SK-N-SH treated with all-trans-retinoic acid at 6 μM for 48 hours (cell line): ENCODE measurements around the gene TMEM39B.

ENCODE experiments used
- ATAC-seq: fragments of 200-7000 bp; cut with Tn5 transposase; 3 replicates; pipeline ENCODE4 v1.9.1; 2020; ENCODE audit warnings: mild to moderate bottlenecking, moderate library complexity
- ARNTL ChIP-seq: fragments of 450-650 bp; formaldehyde crosslinking; IDR thresholded peaks from 2 replicates; pipeline ENCODE4 v1.5.0; 2020; ENCODE audit warnings: low read depth, mild to moderate bottlenecking, moderate library complexity, borderline replicate concordance
- BACH2 ChIP-seq: fragments of 250-450 bp; sonication (Bioruptor Pico); IDR thresholded peaks from 2 replicates; pipeline ENCODE4 v1.9.0; 2021; ENCODE audit warnings: mild to moderate bottlenecking, borderline replicate concordance
- CSDC2 ChIP-seq: fragments of 250-450 bp; sonication (Bioruptor Pico); IDR thresholded peaks from 2 replicates; pipeline ENCODE4 v1.5.0; 2020; ENCODE audit warnings: mild to moderate bottlenecking, moderate library complexity
- CSRNP3 ChIP-seq: fragments of 250-450 bp; sonication (Bioruptor Pico); IDR thresholded peaks from 2 replicates; pipeline ENCODE4 v1.5.1; 2021; ENCODE audit warnings: mild to moderate bottlenecking, moderate library complexity
- ESRRG ChIP-seq: fragments of 250-450 bp; sonication (Bioruptor Pico); IDR thresholded peaks from 2 replicates; pipeline ENCODE4 v1.6.1; 2021; ENCODE audit warnings: mild to moderate bottlenecking
- GLIS3 ChIP-seq: fragments of 250-450 bp; sonication (Bioruptor Pico); IDR thresholded peaks from 2 replicates; pipeline ENCODE4 v1.5.0; 2020; ENCODE audit warnings: mild to moderate bottlenecking, moderate library complexity
- ISL1 ChIP-seq: fragments of 250-450 bp; sonication (Bioruptor Pico); IDR thresholded peaks from 2 replicates; pipeline ENCODE4 v2.1.2; 2022; ENCODE audit warnings: mild to moderate bottlenecking, moderate library complexity
- OSR1 ChIP-seq: fragments of 250-450 bp; sonication (Bioruptor Pico); IDR thresholded peaks from 2 replicates; pipeline ENCODE4 v1.8.0; 2022; ENCODE audit warnings: moderate library complexity, mild to moderate bottlenecking, inconsistent platforms
- PATZ1 ChIP-seq: fragments of 250-450 bp; sonication (Bioruptor Pico); IDR thresholded peaks from 2 replicates; pipeline ENCODE4 v1.8.0; 2020; ENCODE audit warnings: mild to moderate bottlenecking, moderate library complexity, borderline replicate concordance
- POU6F1 ChIP-seq: fragments of 250-450 bp; sonication (Bioruptor Pico); IDR thresholded peaks from 2 replicates; pipeline ENCODE4 v1.8.0; 2021; ENCODE audit warnings: low read depth, mild to moderate bottlenecking, moderate library complexity, borderline replicate concordance
- PPARA ChIP-seq: fragments of 250-450 bp; sonication (Bioruptor Pico); IDR thresholded peaks from 2 replicates; pipeline ENCODE4 v1.5.0; 2020; ENCODE audit warnings: mild to moderate bottlenecking, borderline replicate concordance
- RARB ChIP-seq: fragments of 250-450 bp; sonication (Bioruptor Pico); IDR thresholded peaks from 2 replicates; pipeline ENCODE4 v1.8.0; 2021; ENCODE audit warnings: mild to moderate bottlenecking, moderate library complexity
- SNAI2 ChIP-seq: fragments of 250-450 bp; sonication (Bioruptor Pico); IDR thresholded peaks from 2 replicates; pipeline ENCODE4 v1.5.0; 2020; ENCODE audit warnings: mild to moderate bottlenecking, moderate library complexity
- TOX ChIP-seq: fragments of 250-450 bp; sonication (Bioruptor Pico); IDR thresholded peaks from 2 replicates; pipeline ENCODE4 v1.8.0; 2021; ENCODE audit warnings: mild to moderate bottlenecking, moderate library complexity, borderline replicate concordance
- ZFP3 ChIP-seq: fragments of 250-450 bp; sonication (Bioruptor Pico); IDR thresholded peaks from 2 replicates; pipeline ENCODE4 v1.5.0; 2020; ENCODE audit warnings: mild to moderate bottlenecking, moderate library complexity
- ZFP30 ChIP-seq: fragments of 450-650 bp; formaldehyde crosslinking; IDR thresholded peaks from 2 replicates; pipeline ENCODE4 v1.5.0; 2022; ENCODE audit warnings: mild to moderate bottlenecking, moderate library complexity
- ZNF565 ChIP-seq: fragments of 450-650 bp; formaldehyde crosslinking; conservative IDR thresholded peaks from 2 replicates; pipeline ENCODE4 v1.5.0; 2020; ENCODE audit warnings: low read depth, mild to moderate bottlenecking, moderate library complexity
- ZNF70 ChIP-seq: fragments of 450-650 bp; formaldehyde crosslinking; IDR thresholded peaks from 2 replicates; pipeline ENCODE4 v1.5.0; 2020; ENCODE audit warnings: mild to moderate bottlenecking, moderate library complexity
- ZNF8 ChIP-seq: fragments of 450-650 bp; formaldehyde crosslinking; IDR thresholded peaks from 2 replicates; pipeline ENCODE4 v1.5.0; 2020; ENCODE audit warnings: mild to moderate bottlenecking, moderate library complexity
- TF ChIP-seq, protein P1 (sequence below): fragments of 250-450 bp; sonication (Bioruptor Pico); IDR thresholded peaks from 2 replicates; pipeline ENCODE4 v1.5.0; 2020; ENCODE audit warnings: mild to moderate bottlenecking, moderate library complexity
- TF ChIP-seq, protein P2 (sequence below): fragments of 250-450 bp; sonication (Bioruptor Pico); IDR thresholded peaks from 2 replicates; pipeline ENCODE4 v1.5.1; 2020; ENCODE audit warnings: low read depth, mild to moderate bottlenecking, moderate library complexity

The TMEM39B gene

DNA sequence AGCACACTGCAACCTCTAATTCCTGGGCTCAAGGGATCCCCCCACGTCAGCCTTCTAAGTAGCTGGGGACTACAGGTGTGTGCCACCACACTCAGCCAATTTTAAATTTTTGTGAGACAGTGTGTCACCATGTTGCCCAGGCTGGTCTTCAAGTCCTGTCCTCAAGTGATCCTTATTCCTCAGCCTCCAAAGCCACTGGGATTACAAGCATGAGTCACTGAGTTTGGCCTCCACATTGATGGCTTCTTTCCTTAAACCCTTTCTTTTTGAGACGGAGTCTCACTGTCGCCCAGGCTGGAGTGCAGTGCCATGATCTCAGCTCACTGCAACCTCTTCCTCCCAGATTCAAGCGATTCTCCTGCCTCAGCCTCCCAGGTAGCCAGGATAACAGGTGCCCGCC is 42.8 kb downstream of the TMEM39B start (continued):
- TF ChIP-seq, protein P1, sequence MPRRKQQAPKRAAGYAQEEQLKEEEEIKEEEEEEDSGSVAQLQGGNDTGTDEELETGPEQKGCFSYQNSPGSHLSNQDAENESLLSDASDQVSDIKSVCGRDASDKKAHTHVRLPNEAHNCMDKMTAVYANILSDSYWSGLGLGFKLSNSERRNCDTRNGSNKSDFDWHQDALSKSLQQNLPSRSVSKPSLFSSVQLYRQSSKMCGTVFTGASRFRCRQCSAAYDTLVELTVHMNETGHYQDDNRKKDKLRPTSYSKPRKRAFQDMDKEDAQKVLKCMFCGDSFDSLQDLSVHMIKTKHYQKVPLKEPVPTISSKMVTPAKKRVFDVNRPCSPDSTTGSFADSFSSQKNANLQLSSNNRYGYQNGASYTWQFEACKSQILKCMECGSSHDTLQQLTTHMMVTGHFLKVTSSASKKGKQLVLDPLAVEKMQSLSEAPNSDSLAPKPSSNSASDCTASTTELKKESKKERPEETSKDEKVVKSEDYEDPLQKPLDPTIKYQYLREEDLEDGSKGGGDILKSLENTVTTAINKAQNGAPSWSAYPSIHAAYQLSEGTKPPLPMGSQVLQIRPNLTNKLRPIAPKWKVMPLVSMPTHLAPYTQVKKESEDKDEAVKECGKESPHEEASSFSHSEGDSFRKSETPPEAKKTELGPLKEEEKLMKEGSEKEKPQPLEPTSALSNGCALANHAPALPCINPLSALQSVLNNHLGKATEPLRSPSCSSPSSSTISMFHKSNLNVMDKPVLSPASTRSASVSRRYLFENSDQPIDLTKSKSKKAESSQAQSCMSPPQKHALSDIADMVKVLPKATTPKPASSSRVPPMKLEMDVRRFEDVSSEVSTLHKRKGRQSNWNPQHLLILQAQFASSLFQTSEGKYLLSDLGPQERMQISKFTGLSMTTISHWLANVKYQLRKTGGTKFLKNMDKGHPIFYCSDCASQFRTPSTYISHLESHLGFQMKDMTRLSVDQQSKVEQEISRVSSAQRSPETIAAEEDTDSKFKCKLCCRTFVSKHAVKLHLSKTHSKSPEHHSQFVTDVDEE (CRISPR knock-in tag) = no peak

- TF ChIP-seq OSR1 (CRISPR knock-in tag) (no peak), PATZ1 (CRISPR knock-in tag) (no peak), ZFP3 (no peak), ARNTL (CRISPR knock-in tag) (no peak), CSRNP3 (no peak), TOX (no peak), ZNF70 (no peak), POU6F1 (CRISPR knock-in tag) (no peak), ISL1 (no peak), CSDC2 (CRISPR knock-in tag) (no peak), ZFP30 (no peak), RARB (CRISPR knock-in tag) (no peak), ZNF565 (CRISPR knock-in tag) (no peak), BACH2 (CRISPR knock-in tag) (no peak)
- TF ChIP-seq, protein P1 (CRISPR knock-in tag) = no peak
- TF ChIP-seq, protein P2, sequence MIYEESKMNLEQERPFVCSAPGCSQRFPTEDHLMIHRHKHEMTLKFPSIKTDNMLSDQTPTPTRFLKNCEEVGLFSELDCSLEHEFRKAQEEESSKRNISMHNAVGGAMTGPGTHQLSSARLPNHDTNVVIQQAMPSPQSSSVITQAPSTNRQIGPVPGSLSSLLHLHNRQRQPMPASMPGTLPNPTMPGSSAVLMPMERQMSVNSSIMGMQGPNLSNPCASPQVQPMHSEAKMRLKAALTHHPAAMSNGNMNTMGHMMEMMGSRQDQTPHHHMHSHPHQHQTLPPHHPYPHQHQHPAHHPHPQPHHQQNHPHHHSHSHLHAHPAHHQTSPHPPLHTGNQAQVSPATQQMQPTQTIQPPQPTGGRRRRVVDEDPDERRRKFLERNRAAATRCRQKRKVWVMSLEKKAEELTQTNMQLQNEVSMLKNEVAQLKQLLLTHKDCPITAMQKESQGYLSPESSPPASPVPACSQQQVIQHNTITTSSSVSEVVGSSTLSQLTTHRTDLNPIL = no peak
- ATAC-seq = no peak
Measured at GRCh38 chr1:32116531-32116930, 43.8 kb downstream of the TMEM39B start.

DNA sequence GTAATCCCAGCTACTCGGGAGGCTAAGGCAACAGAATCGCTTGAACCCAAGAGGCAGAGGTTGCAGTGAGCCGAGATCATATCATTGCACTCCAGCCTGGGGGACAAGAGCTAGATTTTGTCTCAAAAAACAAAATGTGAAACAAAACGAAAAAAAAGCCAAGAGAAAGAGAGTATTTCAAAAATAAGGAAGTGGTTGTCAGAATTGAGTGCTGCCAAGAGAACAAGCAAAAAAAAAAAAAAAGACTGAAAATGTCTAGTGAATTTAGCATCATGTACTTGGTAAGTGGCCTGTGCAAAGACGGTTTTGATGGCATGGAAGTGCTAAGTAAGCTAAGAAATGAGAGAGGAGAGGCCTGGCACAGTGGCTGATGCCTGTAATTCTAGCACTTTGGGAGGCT is 49.4 kb downstream of the TMEM39B start:
- ATAC-seq = no peak
- TF ChIP-seq ZNF8 (CRISPR knock-in tag) (no peak), OSR1 (CRISPR knock-in tag) (no peak), ZFP30 (no peak), ZFP3 (no peak), PPARA (CRISPR knock-in tag) (no peak), GLIS3 (CRISPR knock-in tag) (no peak), ZNF565 (CRISPR knock-in tag) (no peak), ARNTL (CRISPR knock-in tag) (no peak), ISL1 (no peak), CSRNP3 (no peak), CSDC2 (CRISPR knock-in tag) (no peak), BACH2 (CRISPR knock-in tag) (no peak), PATZ1 (CRISPR knock-in tag) (no peak), SNAI2 (CRISPR knock-in tag) (no peak), RARB (CRISPR knock-in tag) (no peak), ESRRG (CRISPR knock-in tag) (no peak), ZNF70 (no peak)
